Type B pancreatic cell (in vitro differentiated cells): ENCODE measurements around the gene TPM2. TPM values are rescaled to one million over a fixed set of nuclear protein-coding genes. Genes with fewer than 3 reads are reported as not detected.

Experiments used
- DNase-seq: peaks from one replicate; pipeline ENCODE4 v3.0.0; 2021; ENCODE audit warnings: mixed read lengths; ENCODE audit not compliant: unreplicated experiment; ENCODE audit errors: extremely low spot score
- H3K27ac Mint-ChIP-seq: 2 replicates; pipeline ENCODE4 v1.8.0; 2021; ENCODE audit warnings: mild to moderate bottlenecking, mixed read lengths
- H3K27me3 Mint-ChIP-seq: 2 replicates; pipeline ENCODE4 v1.8.0; 2021; ENCODE audit warnings: mixed read lengths
- H3K36me3 Mint-ChIP-seq: 2 replicates; pipeline ENCODE4 v1.8.0; 2021; ENCODE audit warnings: mixed read lengths
- H3K4me1 Mint-ChIP-seq: one replicate; pipeline ENCODE4 v1.8.0; 2021; ENCODE audit warnings: mixed read lengths; ENCODE audit not compliant: unreplicated experiment
- H3K4me3 Mint-ChIP-seq: 2 replicates; pipeline ENCODE4 v1.8.0; 2021; ENCODE audit warnings: mild to moderate bottlenecking, mixed read lengths
- H3K9me3 Mint-ChIP-seq: 2 replicates; pipeline ENCODE4 v1.8.0; 2021; ENCODE audit warnings: mixed read lengths
- CTCF ChIP-seq: fragments of 200-600 bp; sonication (generic); conservative IDR thresholded peaks from 2 replicates; pipeline ENCODE4 v1.5.0; 2021; ENCODE audit warnings: antibody characterized with exemption, mild to moderate bottlenecking
- total RNA-seq: library from RNA; stranded (reverse); gene quantifications from 2 replicates; pipeline ENCODE4 v1.2.1, GENCODE V29; 2021; ENCODE audit warnings: low replicate concordance

Gene TPM2
- total RNA-seq, 1 donor from 2014 or later: 241 TPM

GRCh38 chr9:35734096-35734495, 44.4 kb upstream of the TPM2 start:
- Mint-ChIP-seq H3K4me3 (peak overlapping the region; percentile 25), H3K9me3 (no peaks in the 10 kb centered on the region), H3K27me3 (no peaks in the 10 kb centered on the region), H3K4me1 (peaks cover 16% of the 10 kb centered on the region), H3K36me3 (peaks cover 32% of the 10 kb centered on the region), H3K27ac (peak overlapping the region; percentile 40)
- TF ChIP-seq CTCF: no peak
- no peak for DNase-seq

GRCh38 chr9:35732800-35733541, 43.2 kb upstream of the TPM2 start:
- DNase-seq: no peak
- TF ChIP-seq CTCF: no peak
- no peaks in the 10 kb centered on the region for H3K9me3 Mint-ChIP-seq
- no peak overlapping the region for H3K27ac Mint-ChIP-seq
- peaks cover 24% of the 10 kb centered on the region for H3K36me3 Mint-ChIP-seq
- no peak overlapping the region for H3K4me3 Mint-ChIP-seq
- no peaks in the 10 kb centered on the region for H3K27me3 Mint-ChIP-seq
- peaks cover 16% of the 10 kb centered on the region for H3K4me1 Mint-ChIP-seq

- Mint-ChIP-seq H3K27ac (no peak within 1 kb of the TSS), H3K36me3 (peaks cover 20% of the 10 kb centered on the region), H3K4me1 (peaks cover 16% of the 10 kb centered on the region), H3K4me3 (no peak within 1 kb of the TSS), H3K27me3 (no peaks in the 10 kb centered on the region), H3K9me3 (no peaks in the 10 kb centered on the region)
- peak; percentile 2 for TF ChIP-seq CTCF
- peak; percentile 96 for DNase-seq
Observed at GRCh38 chr9:35732185-35732799, 42.6 kb upstream of the TPM2 start, which contains the start of the genes CREB3 and TLN1. CREB3 (plus strand) TSS chr9:35732666; CDS start chr9:35732773, 107 bp downstream. TLN1 (minus strand) TSS chr9:35732195; CDS start chr9:35725694, 6,501 bp downstream.

GRCh38 chr9:35731415-35732184, 41.9 kb upstream of the TPM2 start:
- Mint-ChIP-seq H3K27me3 (no peaks in the 10 kb centered on the region), H3K36me3 (peaks cover 20% of the 10 kb centered on the region), H3K4me3 (no peak overlapping the region), H3K9me3 (no peaks in the 10 kb centered on the region), H3K4me1 (peaks cover 16% of the 10 kb centered on the region), H3K27ac (no peak overlapping the region)
- no peak for TF ChIP-seq CTCF
- no peak for DNase-seq

GRCh38 chr9:35730486-35730854, 40.7 kb upstream of the TPM2 start:
- peaks cover 15% of the 10 kb centered on the region for H3K36me3 Mint-ChIP-seq
- no peak for TF ChIP-seq CTCF
- H3K4me3 Mint-ChIP-seq: no peak overlapping the region
- peaks cover 16% of the 10 kb centered on the region for H3K4me1 Mint-ChIP-seq
- no peaks in the 10 kb centered on the region for H3K27me3 Mint-ChIP-seq
- no peak overlapping the region for H3K27ac Mint-ChIP-seq
- no peak for DNase-seq
- no peaks in the 10 kb centered on the region for H3K9me3 Mint-ChIP-seq
